Activated T-cell treated with anti-CD3 and anti-CD28 coated beads, Interleukin-2, amount 50 U/mL, for 48 hours (primary cell): Measurements from ENCODE around the gene PRAC2.
"Not testable (repeated sequence)": the region's sequence is repeated elsewhere in the genome, so short reads cannot be mapped to it uniquely, and the experiment has no call there.

Experiments used
- DNase-seq, 2 experiments: peaks; one replicate each; pipeline ENCODE4 v3.0.0-alpha.2; 2020

PRAC2 gene

GRCh38 chr17:48722915-48723422, at the start of gene PRAC2:
Gene PRAC2, plus strand, starts transcription at chr17:48723185. Its CDS starts 1,226 bp downstream, at chr17:48724411.
- peak in 1 of 2 experiments; percentile 29 for DNase-seq

GRCh38 chr17:48676963-48677558, 45.9 kb upstream of the PRAC2 start:
- no peak for DNase-seq

- DNase-seq, result peak; percentile 87
These were observed 44.6 kb upstream of the PRAC2 start for GRCh38 chr17:48678141-48678971.

- no peak for DNase-seq
These were observed 43.4 kb upstream of the PRAC2 start for GRCh38 chr17:48679385-48680096.

- DNase-seq, result no peak
These were observed 41.4 kb upstream of the PRAC2 start for GRCh38 chr17:48681609-48682008.

GRCh38 chr17:48690655-48691054, 32.3 kb upstream of the PRAC2 start:
- DNase-seq, result no peak

- no peak for DNase-seq
These were observed 30.9 kb upstream of the PRAC2 start for GRCh38 chr17:48692049-48692448.

GRCh38 chr17:48693178-48693577, 29.8 kb upstream of the PRAC2 start:
- no peak for DNase-seq

- DNase-seq, result no peak
These were observed 21.0 kb upstream of the PRAC2 start for GRCh38 chr17:48701864-48702532.

- DNase-seq, result no peak
These were observed 18.4 kb upstream of the PRAC2 start for GRCh38 chr17:48704361-48705248.

- no peak for DNase-seq
These were observed 11.9 kb upstream of the PRAC2 start for GRCh38 chr17:48711128-48711527.

GRCh38 chr17:48715496-48716399, 7.2 kb upstream of the PRAC2 start:
- DNase-seq, result no peak

- DNase-seq, result not testable (repeated sequence)
These were observed 6.4 kb upstream of the PRAC2 start for GRCh38 chr17:48716549-48716948.

GRCh38 chr17:48717367-48718226, 5.4 kb upstream of the PRAC2 start:
- no peak for DNase-seq

- DNase-seq, result peak in 1 of 2 experiments; percentile 24
These were observed 4.7 kb upstream of the PRAC2 start for GRCh38 chr17:48718227-48718760.

- peak in 1 of 2 experiments; percentile 40 for DNase-seq
These were observed 4.0 kb upstream of the PRAC2 start for GRCh38 chr17:48718761-48719641.

GRCh38 chr17:48719642-48720265, 3.2 kb upstream of the PRAC2 start:
- DNase-seq, result no peak
